Activated naive CD4-positive, alpha-beta T cell treated with anti-CD3 and anti-CD28 coated beads, Interleukin-2, amount 50 U/mL, for 24 hours (primary cell): ENCODE data around the gene VKORC1L1.
A peak's percentile ranks its signal among the peaks of the same experiment; 100 is the strongest.
"Not testable (repeated sequence)": the region's sequence is repeated elsewhere in the genome, so short reads cannot be mapped to it uniquely, and the experiment has no call there.

Source experiments
- H3K27ac Mint-ChIP-seq: one replicate; pipeline ENCODE4 v1.8.0; 2021; ENCODE audit warnings: mild to moderate bottlenecking, mixed read lengths
- H3K27me3 Mint-ChIP-seq: one replicate; pipeline ENCODE4 v1.8.0; 2021; ENCODE audit warnings: mixed read lengths
- H3K36me3 Mint-ChIP-seq: one replicate; pipeline ENCODE4 v1.8.0; 2021; ENCODE audit warnings: mixed read lengths
- H3K4me1 Mint-ChIP-seq: one replicate; pipeline ENCODE4 v1.8.0; 2021; ENCODE audit warnings: mixed read lengths
- H3K4me3 Mint-ChIP-seq: one replicate; pipeline ENCODE4 v1.8.0; 2021; ENCODE audit warnings: mild to moderate bottlenecking, mixed read lengths
- H3K9me3 Mint-ChIP-seq: one replicate; pipeline ENCODE4 v1.8.0; 2021; ENCODE audit warnings: mixed read lengths

VKORC1L1 gene

DNA sequence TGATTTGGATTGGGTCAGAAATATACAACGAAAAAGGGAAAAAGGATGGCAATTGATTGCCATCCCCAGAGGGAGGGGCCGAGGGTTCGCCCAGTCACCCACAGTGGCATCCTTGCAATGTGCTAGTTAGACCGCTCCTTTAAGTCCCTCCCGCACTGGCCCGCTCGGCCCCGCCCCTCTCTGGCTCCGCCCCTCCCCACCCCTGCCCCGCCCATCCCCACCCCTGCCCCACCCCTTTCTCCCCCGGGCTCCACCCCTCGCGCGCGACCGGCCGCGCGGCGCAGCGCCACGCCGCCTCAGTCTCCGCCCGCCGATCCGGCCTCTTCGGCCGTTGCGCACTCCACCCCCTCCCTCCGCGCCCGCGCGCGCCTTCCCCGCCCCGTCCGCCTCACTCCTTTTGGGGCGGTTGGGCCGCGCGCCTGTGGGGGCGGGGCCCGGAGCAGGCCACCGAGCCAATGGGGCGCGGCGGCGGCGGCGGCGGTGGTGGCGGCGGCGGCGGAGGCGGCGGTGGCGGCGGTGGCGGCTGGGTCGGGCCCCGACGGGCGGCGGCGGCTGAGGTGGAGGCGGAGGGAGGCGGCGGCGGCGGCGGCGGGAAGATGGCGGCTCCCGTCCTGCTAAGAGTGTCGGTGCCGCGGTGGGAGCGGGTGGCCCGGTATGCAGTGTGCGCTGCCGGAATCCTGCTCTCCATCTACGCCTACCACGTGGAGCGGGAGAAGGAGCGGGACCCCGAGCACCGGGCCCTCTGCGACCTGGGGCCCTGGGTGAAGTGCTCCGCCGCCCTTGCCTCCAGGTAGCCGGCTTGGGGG is at the start of gene VKORC1L1:
Gene VKORC1L1, plus strand, starts transcription at position 299 of the 806 bp plus-strand sequence. Its CDS starts 298 bp downstream, at position 597.
- no peaks in the 10 kb centered on the region for H3K9me3 Mint-ChIP-seq
- H3K4me3 Mint-ChIP-seq: peak within 1 kb of the TSS; percentile 91
- H3K4me1 Mint-ChIP-seq: peaks cover 7% of the 10 kb centered on the region
- peak within 1 kb of the TSS; percentile 82 for H3K27ac Mint-ChIP-seq
- no peaks in the 10 kb centered on the region for H3K36me3 Mint-ChIP-seq
- H3K27me3 Mint-ChIP-seq: no peaks in the 10 kb centered on the region

- H3K36me3 Mint-ChIP-seq: peaks cover 3% of the 10 kb centered on the region
- no peak overlapping the region for H3K4me3 Mint-ChIP-seq
- H3K9me3 Mint-ChIP-seq: no peaks in the 10 kb centered on the region
- H3K27me3 Mint-ChIP-seq: no peaks in the 10 kb centered on the region
- H3K27ac Mint-ChIP-seq: no peak overlapping the region
- no peaks in the 10 kb centered on the region for H3K4me1 Mint-ChIP-seq
Measured at GRCh38 chr7:65827366-65827765, 45.5 kb upstream of the VKORC1L1 start.

DNA sequence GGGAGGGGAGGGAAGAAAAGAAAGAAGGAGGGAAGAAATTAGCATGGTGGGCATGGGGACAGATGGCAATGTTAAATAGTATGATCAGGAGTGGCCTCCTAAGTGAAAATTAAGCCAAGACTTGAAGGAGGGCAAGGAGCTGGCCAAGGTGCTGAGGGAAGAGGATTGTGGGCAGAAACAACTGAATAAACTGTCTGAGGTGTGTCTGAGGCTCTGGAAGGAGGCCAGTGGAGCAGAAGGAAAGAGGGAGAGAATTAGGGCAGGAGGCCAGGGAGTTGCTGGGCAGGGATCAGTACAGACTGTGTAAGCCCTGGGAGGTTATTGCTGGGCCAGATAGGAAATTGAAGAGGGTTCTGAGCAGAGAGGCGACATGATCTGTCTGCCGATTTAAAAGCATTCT is 40.6 kb upstream of the VKORC1L1 start:
- H3K27ac Mint-ChIP-seq: no peak overlapping the region
- H3K4me3 Mint-ChIP-seq: no peak overlapping the region
- peaks cover 2% of the 10 kb centered on the region for H3K36me3 Mint-ChIP-seq
- peaks cover 8% of the 10 kb centered on the region for H3K4me1 Mint-ChIP-seq
- no peaks in the 10 kb centered on the region for H3K9me3 Mint-ChIP-seq
- no peaks in the 10 kb centered on the region for H3K27me3 Mint-ChIP-seq

- not testable (repeated sequence) for H3K9me3 Mint-ChIP-seq, H3K27ac Mint-ChIP-seq, H3K36me3 Mint-ChIP-seq, H3K27me3 Mint-ChIP-seq, H3K4me1 Mint-ChIP-seq, H3K4me3 Mint-ChIP-seq
Measured at GRCh38 chr7:65836684-65837083, 36.2 kb upstream of the VKORC1L1 start.

DNA sequence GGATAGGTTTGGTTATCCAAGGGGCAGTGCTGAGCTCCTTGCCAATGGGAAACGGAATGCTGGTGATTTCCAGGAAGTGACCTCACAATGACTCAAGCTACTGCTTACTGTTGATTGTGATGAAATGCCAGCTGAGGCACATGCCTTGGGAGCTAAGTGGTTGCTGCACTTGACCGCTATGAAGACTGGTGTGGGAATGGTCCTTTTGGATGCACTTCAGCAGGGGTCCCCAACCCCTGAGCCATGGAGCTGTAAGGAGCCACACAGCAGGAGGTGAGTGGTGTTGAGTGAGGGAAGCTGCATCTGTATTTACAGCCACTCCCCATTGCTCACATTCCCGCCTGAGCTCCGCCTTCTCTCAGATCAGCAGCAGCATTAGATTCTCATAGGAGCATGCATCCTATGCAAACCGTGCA is 35.3 kb upstream of the VKORC1L1 start:
- not testable (repeated sequence) for H3K36me3 Mint-ChIP-seq, H3K4me1 Mint-ChIP-seq, H3K4me3 Mint-ChIP-seq, H3K27me3 Mint-ChIP-seq, H3K9me3 Mint-ChIP-seq, H3K27ac Mint-ChIP-seq

DNA sequence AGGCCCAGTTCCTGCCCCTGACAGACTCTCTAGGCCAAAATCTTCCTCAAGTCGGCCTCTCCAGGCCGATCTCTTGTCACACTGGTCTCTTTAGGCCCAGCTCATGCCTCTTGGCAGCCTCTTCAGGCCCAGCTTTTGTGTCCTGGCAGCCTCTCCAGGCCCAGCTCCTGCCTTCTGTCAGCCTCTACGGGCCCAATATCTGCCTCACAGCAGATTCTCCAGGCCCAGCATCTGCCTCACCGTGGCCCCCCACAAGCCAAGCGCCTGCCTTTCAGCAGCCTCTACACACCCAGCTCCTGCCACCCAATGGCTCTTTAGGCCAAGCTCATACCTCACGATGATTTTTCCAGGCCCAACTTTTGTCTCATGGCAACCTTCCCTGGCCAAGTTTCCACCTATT is 33.0 kb upstream of the VKORC1L1 start:
- H3K27me3 Mint-ChIP-seq: no peaks in the 10 kb centered on the region
- H3K4me1 Mint-ChIP-seq: peaks cover 8% of the 10 kb centered on the region
- peaks cover 6% of the 10 kb centered on the region for H3K36me3 Mint-ChIP-seq
- H3K27ac Mint-ChIP-seq: no peak overlapping the region
- no peak overlapping the region for H3K4me3 Mint-ChIP-seq
- no peaks in the 10 kb centered on the region for H3K9me3 Mint-ChIP-seq

DNA sequence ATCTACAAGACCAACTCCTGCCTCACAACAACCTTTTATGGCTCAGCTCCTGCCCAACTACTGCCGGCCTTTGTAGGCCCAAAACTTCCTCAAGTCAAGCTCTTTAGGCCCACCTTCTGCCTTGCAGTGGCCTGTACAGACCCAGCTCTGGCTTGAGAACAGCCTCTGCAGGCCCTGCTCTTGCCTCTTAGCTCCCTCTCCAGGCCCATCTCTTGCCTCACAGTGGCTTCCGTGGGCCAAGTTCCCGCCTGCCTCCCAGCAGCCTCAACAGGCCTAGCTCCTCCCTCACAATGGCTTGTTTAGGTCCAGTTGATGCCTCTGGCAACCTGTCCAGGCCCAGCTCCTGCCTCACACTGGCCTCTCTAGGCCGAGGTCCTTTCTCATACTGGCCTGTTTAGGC is 32.4 kb upstream of the VKORC1L1 start:
- no peak overlapping the region for H3K27ac Mint-ChIP-seq
- no peaks in the 10 kb centered on the region for H3K9me3 Mint-ChIP-seq
- peaks cover 6% of the 10 kb centered on the region for H3K36me3 Mint-ChIP-seq
- H3K4me1 Mint-ChIP-seq: peaks cover 2% of the 10 kb centered on the region
- H3K4me3 Mint-ChIP-seq: no peak overlapping the region
- H3K27me3 Mint-ChIP-seq: no peaks in the 10 kb centered on the region

DNA sequence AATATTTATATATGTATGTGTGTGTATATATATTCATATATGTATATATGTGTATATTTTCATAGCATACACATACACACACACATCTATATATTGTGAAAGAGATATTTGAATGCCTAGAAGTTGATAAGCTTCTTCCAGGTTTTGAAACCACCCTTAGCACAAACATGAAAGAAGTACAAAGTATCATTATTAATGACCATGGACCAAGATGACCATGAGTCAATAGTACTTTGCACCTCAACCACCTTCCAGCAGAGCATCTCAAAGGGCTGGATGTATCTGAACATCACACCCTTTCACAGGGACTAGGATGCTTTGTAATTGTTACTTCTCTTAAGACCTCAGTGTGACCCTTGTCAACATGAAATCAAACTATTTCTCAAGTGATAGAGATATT is 29.3 kb upstream of the VKORC1L1 start:
- not testable (repeated sequence) for H3K27me3 Mint-ChIP-seq, H3K4me3 Mint-ChIP-seq, H3K36me3 Mint-ChIP-seq, H3K4me1 Mint-ChIP-seq, H3K27ac Mint-ChIP-seq, H3K9me3 Mint-ChIP-seq

DNA sequence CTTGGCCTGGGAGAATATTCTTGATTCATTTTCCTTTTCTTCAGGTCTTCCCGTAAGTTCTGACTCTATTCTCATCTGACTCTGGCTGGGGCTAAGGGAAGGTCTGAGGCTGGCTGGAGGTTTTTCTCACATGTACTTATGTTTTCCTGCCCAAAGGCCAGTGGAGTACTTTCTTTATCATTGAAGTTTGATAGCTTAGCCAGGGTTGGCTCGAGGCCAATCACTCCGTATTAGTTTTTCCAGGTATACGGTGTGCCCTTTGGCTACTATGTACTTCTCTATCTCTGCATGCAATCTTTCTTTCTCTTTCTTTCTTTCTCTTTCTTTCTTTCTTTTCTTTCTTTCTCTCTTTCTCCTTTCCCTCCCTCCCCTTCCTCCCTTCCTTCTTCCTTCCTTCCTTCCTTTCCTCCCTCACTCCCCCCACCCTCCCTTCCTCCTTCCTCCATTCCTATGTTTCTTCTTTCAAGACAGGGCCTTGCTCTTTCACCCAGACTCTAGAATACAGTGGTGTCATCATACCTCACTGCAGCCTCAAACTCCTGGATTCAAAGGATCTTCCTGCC is 26.8 kb upstream of the VKORC1L1 start:
- Mint-ChIP-seq H3K4me1 (no peaks in the 10 kb centered on the region), H3K27me3 (no peaks in the 10 kb centered on the region), H3K36me3 (no peaks in the 10 kb centered on the region), H3K4me3 (no peak overlapping the region), H3K9me3 (no peaks in the 10 kb centered on the region), H3K27ac (no peak overlapping the region)

DNA sequence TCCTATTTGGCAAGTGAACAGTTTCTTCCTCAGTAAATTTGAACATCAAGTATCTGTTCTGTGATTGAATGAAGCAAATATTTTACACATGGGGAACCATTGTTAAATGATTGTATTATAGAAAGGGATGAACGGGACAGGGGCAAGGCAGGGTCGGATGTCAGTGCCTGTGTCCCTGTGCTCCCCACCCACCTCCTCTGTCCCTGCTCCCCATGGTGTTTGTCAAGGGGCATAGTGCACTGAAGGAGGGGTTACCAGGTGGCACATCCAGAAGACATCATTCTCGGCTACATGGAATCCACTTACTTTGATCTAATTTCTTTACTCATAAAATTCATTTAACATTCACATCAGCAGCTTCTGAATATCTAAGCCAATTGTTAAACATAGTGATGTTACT is 19.4 kb upstream of the VKORC1L1 start:
- not testable (repeated sequence) for H3K27ac Mint-ChIP-seq, H3K9me3 Mint-ChIP-seq, H3K27me3 Mint-ChIP-seq, H3K4me1 Mint-ChIP-seq, H3K36me3 Mint-ChIP-seq, H3K4me3 Mint-ChIP-seq

DNA sequence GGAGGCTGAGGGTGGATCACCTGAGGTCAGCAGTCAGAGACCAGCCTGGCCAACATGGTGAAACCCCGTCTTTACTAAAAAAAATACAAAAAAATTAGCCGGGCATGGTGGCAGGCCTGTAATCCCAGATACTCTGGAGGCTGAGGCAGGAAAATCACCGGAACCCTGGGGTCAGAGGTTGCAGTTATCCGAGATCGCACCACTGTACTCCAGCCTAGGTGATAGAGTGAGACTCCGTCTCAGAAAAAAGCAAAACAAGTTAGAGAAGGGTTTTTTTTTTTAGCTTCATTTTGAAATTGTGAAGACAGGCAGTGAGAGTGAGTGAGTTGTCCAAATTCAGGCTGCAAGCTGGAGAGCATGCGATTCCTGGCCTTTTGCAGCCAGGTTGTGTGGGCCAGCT is 19.0 kb upstream of the VKORC1L1 start:
- not testable (repeated sequence) for H3K4me1 Mint-ChIP-seq

GRCh38 chr7:65857321-65857894 is 15.5 kb upstream of the VKORC1L1 start:
- not testable (repeated sequence) for H3K4me1 Mint-ChIP-seq, H3K4me3 Mint-ChIP-seq, H3K36me3 Mint-ChIP-seq, H3K27ac Mint-ChIP-seq, H3K27me3 Mint-ChIP-seq, H3K9me3 Mint-ChIP-seq

More for the DNA sequence above, 19.0 kb upstream of the VKORC1L1 start:
- not testable (repeated sequence) for H3K27me3 Mint-ChIP-seq, H3K27ac Mint-ChIP-seq, H3K9me3 Mint-ChIP-seq, H3K36me3 Mint-ChIP-seq, H3K4me3 Mint-ChIP-seq

DNA sequence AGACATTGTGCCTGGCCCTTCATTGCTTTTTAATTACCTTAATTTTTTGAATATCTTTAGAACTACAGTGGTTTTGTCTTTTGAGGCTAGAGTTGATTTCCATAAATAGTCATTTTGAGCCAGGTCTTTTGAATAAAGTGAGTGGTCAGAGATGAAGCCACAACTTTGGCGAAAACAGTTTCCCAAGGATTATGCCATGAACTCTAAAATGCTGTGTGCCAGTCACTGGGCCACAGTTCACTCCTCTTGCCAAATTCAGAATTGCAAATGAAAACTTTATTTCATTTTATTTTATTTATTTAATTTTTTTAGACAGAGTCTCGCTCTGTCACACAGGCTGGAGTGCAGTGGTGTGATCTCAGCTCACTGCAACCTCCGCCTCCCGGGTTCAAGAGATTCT is 14.2 kb upstream of the VKORC1L1 start:
- not testable (repeated sequence) for H3K36me3 Mint-ChIP-seq, H3K27me3 Mint-ChIP-seq, H3K27ac Mint-ChIP-seq, H3K4me3 Mint-ChIP-seq, H3K4me1 Mint-ChIP-seq, H3K9me3 Mint-ChIP-seq

- H3K27ac Mint-ChIP-seq, H3K9me3 Mint-ChIP-seq, H3K27me3 Mint-ChIP-seq, H3K4me1 Mint-ChIP-seq, H3K4me3 Mint-ChIP-seq, H3K36me3 Mint-ChIP-seq: not testable (repeated sequence)
Measured at GRCh38 chr7:65866244-65866643, 6.6 kb upstream of the VKORC1L1 start.

DNA sequence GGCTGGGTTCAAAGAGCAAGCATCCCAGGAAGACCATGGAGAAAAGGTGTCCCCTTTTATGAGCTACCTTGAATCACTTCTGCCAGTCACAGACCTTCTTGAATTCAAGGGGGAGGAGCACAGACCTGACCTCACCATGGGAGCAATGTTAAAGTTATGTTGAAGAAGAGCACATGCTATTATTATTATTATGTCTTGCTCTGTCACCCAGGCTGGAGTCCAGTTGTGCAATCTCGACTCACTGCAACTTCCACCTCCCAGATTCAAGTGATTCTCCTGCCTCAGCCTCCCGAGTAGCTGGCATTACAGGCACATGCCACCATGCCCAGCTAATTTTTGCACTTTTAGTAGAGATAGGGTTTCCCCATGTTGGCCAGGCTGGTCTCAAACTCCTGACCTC is 5.2 kb upstream of the VKORC1L1 start:
- not testable (repeated sequence) for H3K4me1 Mint-ChIP-seq, H3K4me3 Mint-ChIP-seq, H3K27me3 Mint-ChIP-seq, H3K36me3 Mint-ChIP-seq, H3K27ac Mint-ChIP-seq, H3K9me3 Mint-ChIP-seq

GRCh38 chr7:65869312-65869711 is 3.6 kb upstream of the VKORC1L1 start:
- not testable (repeated sequence) for H3K36me3 Mint-ChIP-seq, H3K27ac Mint-ChIP-seq

GRCh38 chr7:65871451-65871850 is 1.4 kb upstream of the VKORC1L1 start:
- not testable (repeated sequence) for H3K36me3 Mint-ChIP-seq, H3K9me3 Mint-ChIP-seq, H3K4me1 Mint-ChIP-seq, H3K27ac Mint-ChIP-seq, H3K27me3 Mint-ChIP-seq, H3K4me3 Mint-ChIP-seq

More at GRCh38 chr7:65869312-65869711, 3.6 kb upstream of the VKORC1L1 start:
- not testable (repeated sequence) for H3K4me1 Mint-ChIP-seq, H3K9me3 Mint-ChIP-seq, H3K27me3 Mint-ChIP-seq, H3K4me3 Mint-ChIP-seq
